Esophagus (tissue), 2 donors: ENCODE data around the gene CXCL12. TPM values are rescaled to one million over a fixed set of nuclear protein-coding genes. Genes with fewer than 3 reads are reported as not detected.

Source experiments
- H3K27ac ChIP-seq, 2 donors: one replicate each; pipeline ENCODE4 v1.5.1; 2013; ENCODE audit warnings: low read depth in 2 of 2, mild to moderate bottlenecking in 2 of 2, inconsistent platforms in 1 of 2, low read length in 1 of 2, moderate library complexity in 1 of 2
- H3K27me3 ChIP-seq, 2 donors: one replicate each; pipeline ENCODE4 v1.6.1; 2013; ENCODE audit warnings: low read length in 2 of 2, control low read depth in 1 of 2, mild to moderate bottlenecking in 1 of 2; ENCODE audit not compliant: insufficient read depth in 2 of 2, control insufficient read depth in 1 of 2
- H3K36me3 ChIP-seq, 2 donors: one replicate each; pipeline ENCODE4 v1.6.1; 2013; ENCODE audit warnings: low read length in 1 of 2; ENCODE audit not compliant: control insufficient read depth in 2 of 2, insufficient read depth in 2 of 2
- H3K4me1 ChIP-seq, 2 donors: one replicate each; pipeline ENCODE4 v1.6.1; 2013; ENCODE audit warnings: low read length in 1 of 2; ENCODE audit not compliant: control insufficient read depth in 2 of 2, insufficient read depth in 2 of 2
- H3K4me3 ChIP-seq, 2 donors: one replicate each; pipeline ENCODE4 v1.5.1; 2013; ENCODE audit warnings: low read length in 2 of 2, mild to moderate bottlenecking in 2 of 2, low read depth in 1 of 2, moderate library complexity in 1 of 2
- H3K9me3 ChIP-seq, 2 donors: one replicate each; pipeline ENCODE4 v1.6.1; 2013; ENCODE audit warnings: mild to moderate bottlenecking in 2 of 2, low read depth in 1 of 2, low read length in 1 of 2, moderate library complexity in 1 of 2; ENCODE audit not compliant: control insufficient read depth in 2 of 2, insufficient read depth in 1 of 2
- WGBS, 2 donors: extraction: QIAGEN DNeasy Blood & Tissue Kit; methylation state at CpG; one replicate each; pipeline ENCODE4 v1.1.7; 2013; 5-methylcytosine and 5-hydroxymethylcytosine counted together
- polyA plus RNA-seq, 2 donors: library from polyadenylated mRNA; stranded (reverse); fragments of 200-250 nt; gene quantifications; one replicate each; pipeline ENCODE4 v1.2.3, GENCODE V29; 2013
- donor health status: healthy with polysubstance abuse.
- donor health status: Bipolar disorder and iron deficiency.

CXCL12 gene
- polyA plus RNA-seq, 2 donors = 4.1 to 7.9 TPM

GRCh38 chr10:44357023-44357540, 27.8 kb downstream of the CXCL12 start:
- H3K4me3 ChIP-seq = no peak overlapping the region
- no peaks in the 10 kb centered on the region for H3K36me3 ChIP-seq
- H3K4me1 ChIP-seq = peaks cover 0 to 2% of the 10 kb centered on the region in 2 donors
- H3K27me3 ChIP-seq = no peaks in the 10 kb centered on the region
- H3K27ac ChIP-seq = no peak overlapping the region
- no peaks in the 10 kb centered on the region for H3K9me3 ChIP-seq
- 72 to 73% methylated on average over 10 of the region's 10 CpGs for WGBS, 2 donors

GRCh38 chr10:44356139-44357022, 28.5 kb downstream of the CXCL12 start:
- Histone ChIP-seq H3K36me3 (no peaks in the 10 kb centered on the region), H3K4me3 (no peak overlapping the region), H3K4me1 (peaks cover 0 to 2% of the 10 kb centered on the region in 2 donors), H3K27me3 (no peaks in the 10 kb centered on the region), H3K9me3 (no peaks in the 10 kb centered on the region), H3K27ac (no peak overlapping the region)
- 71 to 77% methylated on average over 20 of the region's 20 CpGs for WGBS, 2 donors

DNA sequence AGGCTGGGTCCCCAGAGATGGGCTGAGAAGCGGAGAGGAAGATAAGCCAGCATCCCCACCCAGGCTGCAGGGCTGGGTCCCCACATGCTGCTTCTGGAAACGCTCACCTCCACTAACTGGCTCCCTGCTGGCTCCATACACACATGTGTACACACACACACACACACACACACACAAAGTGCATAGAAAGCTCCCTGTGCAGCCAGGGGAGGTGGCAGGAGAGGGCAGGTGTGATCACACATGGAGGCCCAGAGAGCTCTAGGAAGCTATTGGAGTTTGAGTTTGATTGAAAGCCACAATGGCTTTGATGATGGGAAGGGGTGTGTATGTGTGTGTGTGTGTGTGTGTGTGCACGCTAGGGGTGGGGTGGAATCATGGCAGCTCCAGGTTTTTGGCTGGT, 29.3 kb downstream of the CXCL12 start:
- H3K27ac ChIP-seq = no peak overlapping the region
- no peaks in the 10 kb centered on the region for H3K36me3 ChIP-seq
- no peaks in the 10 kb centered on the region for H3K27me3 ChIP-seq
- H3K4me1 ChIP-seq = peaks cover 0 to 2% of the 10 kb centered on the region in 2 donors
- WGBS, 2 donors = 81 to 86% methylated on average over 3 of the region's 3 CpGs
- no peak overlapping the region for H3K4me3 ChIP-seq
- no peaks in the 10 kb centered on the region for H3K9me3 ChIP-seq

- 60 to 80% methylated on average over 2 of the region's 2 CpGs for WGBS, 2 donors
- H3K4me3 ChIP-seq = no peak overlapping the region
- no peak overlapping the region for H3K27ac ChIP-seq
- no peaks in the 10 kb centered on the region for H3K27me3 ChIP-seq
- peaks cover 0 to 2% of the 10 kb centered on the region in 2 donors for H3K4me1 ChIP-seq
- H3K36me3 ChIP-seq = no peaks in the 10 kb centered on the region
- no peaks in the 10 kb centered on the region for H3K9me3 ChIP-seq
Observed at GRCh38 chr10:44354771-44355170, 30.1 kb downstream of the CXCL12 start.

DNA sequence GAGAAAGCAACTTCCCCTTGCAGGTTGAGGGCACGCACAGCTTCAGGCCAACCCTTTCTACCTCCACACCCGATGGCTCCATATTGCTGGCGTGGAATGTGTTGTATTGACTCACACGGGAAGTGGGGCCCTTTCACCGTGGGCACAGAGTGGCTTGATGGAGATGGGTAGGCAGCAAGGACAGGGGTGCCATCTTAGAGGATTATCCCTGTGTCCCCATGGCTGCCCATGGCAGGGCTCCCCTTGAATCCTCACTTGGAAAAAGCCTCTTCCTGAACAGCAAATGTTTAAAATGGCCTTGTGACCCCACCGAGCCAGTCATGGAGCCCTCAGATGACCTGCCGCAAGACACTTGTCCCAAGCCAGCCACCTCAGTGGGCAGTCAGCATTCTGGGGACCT, 31.2 kb downstream of the CXCL12 start:
- no peaks in the 10 kb centered on the region for H3K9me3 ChIP-seq
- peaks cover 0 to 2% of the 10 kb centered on the region in 2 donors for H3K4me1 ChIP-seq

DNA sequence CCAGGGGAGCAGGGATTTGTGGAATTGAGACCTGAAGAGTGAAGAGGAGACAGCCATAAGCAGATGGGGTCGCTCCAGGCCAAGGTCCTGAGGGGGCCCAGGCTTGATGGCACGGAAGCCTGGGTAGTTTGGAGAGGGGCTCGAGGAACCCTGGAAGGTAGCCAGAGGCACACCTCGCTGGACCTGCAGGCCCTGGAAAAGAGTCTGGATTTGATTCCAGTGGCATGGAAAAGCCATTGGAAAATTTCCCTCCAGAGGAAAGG, 31.8 kb downstream of the CXCL12 start:
- Histone ChIP-seq H3K27me3 (no peaks in the 10 kb centered on the region), H3K36me3 (no peaks in the 10 kb centered on the region), H3K9me3 (no peaks in the 10 kb centered on the region), H3K4me3 (no peak overlapping the region), H3K4me1 (peaks cover 0 to 2% of the 10 kb centered on the region in 2 donors), H3K27ac (no peak overlapping the region)
- WGBS, 2 donors = 78 to 91% methylated on average over 4 of the region's 4 CpGs

More for the DNA sequence above, 31.2 kb downstream of the CXCL12 start:
- H3K4me3 ChIP-seq = no peak overlapping the region
- H3K27ac ChIP-seq = no peak overlapping the region
- H3K27me3 ChIP-seq = no peaks in the 10 kb centered on the region
- WGBS, 2 donors = 94 to 96% methylated on average over 7 of the region's 7 CpGs
- H3K36me3 ChIP-seq = no peaks in the 10 kb centered on the region

GRCh38 chr10:44352316-44353127, 32.4 kb downstream of the CXCL12 start:
- Histone ChIP-seq H3K4me1 (peaks cover 0 to 2% of the 10 kb centered on the region in 2 donors), H3K27ac (no peak overlapping the region)
- 63 to 72% methylated on average over 11 of the region's 11 CpGs for WGBS, 2 donors

DNA sequence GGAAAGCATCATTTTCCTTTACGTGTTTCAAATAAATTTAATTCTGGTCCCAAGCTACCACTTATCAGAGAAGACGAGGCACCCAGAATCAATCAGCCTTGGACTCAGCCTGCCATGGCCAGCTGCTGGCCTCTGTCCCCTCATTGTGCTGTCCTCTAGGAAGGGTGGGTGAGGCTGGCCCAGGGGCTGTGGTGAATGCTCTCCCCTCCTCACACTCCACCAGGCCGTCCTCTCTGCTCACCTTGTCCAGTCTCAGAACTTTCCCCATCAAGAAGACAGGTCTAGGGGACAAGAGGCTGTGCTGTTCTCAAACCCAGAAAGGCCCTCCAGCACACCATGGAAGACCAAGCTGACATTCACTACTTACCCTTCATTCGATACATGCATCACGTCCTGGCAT, 36.4 kb downstream of the CXCL12 start:
- no peaks in the 10 kb centered on the region for H3K36me3 ChIP-seq
- H3K4me1 ChIP-seq = no peaks in the 10 kb centered on the region
- WGBS, 2 donors = 93 to 94% methylated on average over 5 of the region's 5 CpGs

More at GRCh38 chr10:44352316-44353127, 32.4 kb downstream of the CXCL12 start:
- no peak overlapping the region for H3K4me3 ChIP-seq
- H3K9me3 ChIP-seq = no peaks in the 10 kb centered on the region
- no peaks in the 10 kb centered on the region for H3K36me3 ChIP-seq
- no peaks in the 10 kb centered on the region for H3K27me3 ChIP-seq

DNA sequence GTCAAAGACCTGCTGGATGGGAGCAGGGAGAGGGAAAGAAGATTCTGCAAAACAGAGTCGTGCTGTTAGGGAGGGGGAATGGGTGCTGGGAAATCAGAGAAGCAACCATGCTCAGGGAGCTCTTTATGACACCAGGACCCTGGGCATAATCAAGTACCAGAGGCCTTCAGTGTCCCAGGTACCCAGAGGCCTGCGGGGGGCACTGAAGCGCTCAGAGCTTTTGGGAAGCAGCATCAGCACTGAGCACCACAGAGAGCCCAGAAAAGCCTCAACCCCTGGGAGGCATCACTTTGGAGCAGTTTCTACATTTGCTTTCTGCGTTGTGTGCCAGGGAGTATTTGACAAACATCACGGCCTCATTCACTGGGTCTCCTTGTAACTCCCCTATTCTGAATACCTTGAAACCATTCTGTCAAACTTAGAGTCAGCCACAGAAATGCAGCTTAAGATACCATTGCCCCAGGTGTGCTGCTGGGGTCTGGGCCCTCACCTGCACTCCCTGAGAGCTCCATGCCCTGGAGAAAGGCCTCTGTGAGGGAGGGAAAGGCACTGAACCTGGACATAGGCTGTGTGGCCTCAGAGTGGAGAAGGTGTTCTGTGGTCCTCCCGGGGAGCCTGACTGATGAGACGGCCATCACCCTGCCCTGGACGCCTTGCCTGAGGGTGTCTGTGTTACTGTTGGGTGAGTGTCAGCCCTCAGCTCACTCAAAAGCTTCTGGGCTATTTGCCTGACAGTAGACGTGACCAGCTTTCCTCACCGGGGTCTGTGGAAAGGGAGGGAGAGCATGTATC, 37.1 kb downstream of the CXCL12 start:
- 85 to 89% methylated on average over 10 of the region's 10 CpGs for WGBS, 2 donors
- Histone ChIP-seq H3K9me3 (no peaks in the 10 kb centered on the region), H3K27ac (no peak overlapping the region), H3K36me3 (no peaks in the 10 kb centered on the region), H3K27me3 (no peaks in the 10 kb centered on the region), H3K4me1 (no peaks in the 10 kb centered on the region), H3K4me3 (no peak overlapping the region)

More for the DNA sequence above, 36.4 kb downstream of the CXCL12 start:
- no peak overlapping the region for H3K4me3 ChIP-seq
- H3K9me3 ChIP-seq = no peaks in the 10 kb centered on the region
- no peak overlapping the region for H3K27ac ChIP-seq
- no peaks in the 10 kb centered on the region for H3K27me3 ChIP-seq
